NCI-H146 (cell line): ENCODE results near the gene VGF.

ENCODE experiments used
- DNase-seq: peaks from one replicate; lab custom pipeline; 2025; lab: John Stamatoyannopoulos, UW

VGF gene

DNA sequence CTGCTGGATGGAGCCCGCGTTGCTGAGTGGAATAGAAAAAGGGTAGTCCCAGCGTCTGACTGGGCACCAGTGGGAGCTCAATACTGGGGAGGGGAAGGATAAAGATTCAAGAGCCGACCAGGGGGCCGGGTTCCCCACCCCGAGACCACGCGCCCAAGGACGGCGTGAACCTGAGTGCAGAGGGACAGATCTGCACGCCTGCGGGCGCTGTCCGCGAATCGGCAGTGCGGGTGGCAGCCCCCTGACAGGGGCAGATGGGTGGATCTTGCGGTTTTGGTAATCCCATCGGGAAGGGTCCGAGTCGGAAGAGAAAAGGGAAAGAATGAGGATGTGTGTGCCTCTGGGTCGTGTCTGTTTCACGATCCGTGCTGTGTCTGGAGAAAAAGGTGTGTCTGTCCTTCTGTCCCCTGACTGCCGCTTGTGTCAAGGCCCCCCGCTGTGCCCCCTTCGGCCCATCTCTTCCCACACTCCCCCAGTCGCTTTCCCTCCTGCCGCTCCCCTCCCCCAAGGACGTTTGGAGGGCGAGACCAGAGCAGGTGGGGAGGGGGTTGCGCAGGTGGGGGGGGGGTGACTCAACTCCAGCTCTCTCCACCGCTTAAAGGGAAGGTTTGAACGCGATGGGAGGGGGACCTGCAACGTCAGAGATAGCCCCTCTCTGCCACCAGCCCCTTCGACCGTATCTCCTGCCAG, 734 bp upstream of the VGF start:
- peak; percentile 49 for DNase-seq

- DNase-seq: peak; percentile 73
These were observed 1.1 kb downstream of the VGF start for GRCh38 chr7:101164071-101164840.

DNA sequence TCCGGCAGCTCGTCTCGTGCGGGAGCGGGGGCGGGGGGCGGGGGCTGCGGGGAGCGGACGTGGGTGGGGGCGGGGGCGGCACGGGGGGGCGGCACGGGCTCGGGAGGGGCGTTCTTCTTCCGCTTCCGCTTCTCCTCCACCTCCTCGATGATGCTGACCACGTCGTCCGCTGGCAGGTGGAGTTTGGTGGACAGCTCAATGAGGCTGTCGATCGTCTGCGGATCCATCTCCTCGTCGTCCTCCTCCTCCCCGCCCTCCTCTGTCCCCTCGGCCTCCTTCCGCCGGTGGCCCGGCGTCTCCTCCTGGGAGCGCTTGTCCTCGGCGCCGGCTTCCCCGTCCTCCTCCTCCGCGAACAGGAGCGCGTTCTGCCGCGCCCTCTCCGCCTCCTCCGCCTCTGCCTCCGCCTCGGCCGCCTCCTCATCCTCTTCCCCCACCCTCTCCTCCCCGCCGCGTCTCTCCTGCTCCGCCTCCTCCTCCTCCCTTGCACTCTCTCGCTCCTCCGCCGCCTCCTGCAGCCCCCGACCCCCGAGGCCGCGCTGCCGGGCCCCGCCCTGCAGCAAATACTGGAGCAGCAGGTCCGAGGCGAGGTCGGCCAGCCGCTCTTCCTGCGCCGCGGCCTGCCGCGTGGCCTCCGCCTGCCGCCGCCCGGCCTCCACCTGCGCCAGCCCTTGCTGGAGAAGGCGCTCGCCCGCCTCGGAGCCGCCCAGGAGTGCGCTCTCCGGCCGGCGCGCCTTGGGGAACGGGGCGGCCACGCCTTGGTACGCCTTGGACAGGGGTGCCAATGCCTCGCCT, 1.9 kb downstream of the VGF start:
- DNase-seq: peak; percentile 91

GRCh38 chr7:101162551-101163278, 2.7 kb downstream of the VGF start:
- DNase-seq: peak; percentile 89

DNA sequence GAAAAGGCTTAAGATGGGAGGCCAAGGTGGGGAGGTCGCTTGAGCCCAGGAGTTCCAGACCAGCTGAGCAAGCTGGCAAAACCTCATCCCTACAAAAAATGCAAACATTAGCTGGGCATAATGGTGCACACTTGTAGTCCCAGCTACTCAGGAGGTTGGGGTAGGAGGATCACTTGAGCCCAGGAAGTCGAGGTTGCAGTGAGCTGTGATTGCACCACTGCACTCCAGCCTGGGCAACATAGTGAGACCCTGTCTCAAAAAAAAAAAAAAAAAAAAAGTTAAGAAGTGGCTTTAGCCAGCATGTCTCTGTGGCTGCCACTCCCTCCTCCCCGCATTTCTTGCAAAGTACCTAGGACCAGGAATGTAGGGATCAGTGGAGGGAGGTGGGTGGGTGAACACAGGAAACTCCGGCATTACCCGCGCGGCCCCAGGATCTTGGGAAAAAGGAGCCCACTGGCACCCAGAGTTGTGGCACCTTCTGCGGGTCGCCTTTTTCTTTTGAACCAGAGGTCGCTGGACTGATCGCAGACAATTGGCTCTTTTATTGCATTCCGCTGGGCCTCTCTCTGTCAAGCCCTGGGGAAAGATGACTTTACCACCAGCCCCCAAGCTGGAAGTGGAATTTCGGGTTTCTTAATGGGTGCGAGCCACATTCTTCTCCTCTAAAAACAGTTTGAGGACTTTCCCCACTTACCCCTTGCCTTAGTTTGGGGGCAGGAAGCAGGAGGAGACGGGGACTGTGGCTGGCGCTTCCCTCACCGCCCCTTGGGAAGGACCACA, 3.5 kb downstream of the VGF start:
- no peak for DNase-seq

DNA sequence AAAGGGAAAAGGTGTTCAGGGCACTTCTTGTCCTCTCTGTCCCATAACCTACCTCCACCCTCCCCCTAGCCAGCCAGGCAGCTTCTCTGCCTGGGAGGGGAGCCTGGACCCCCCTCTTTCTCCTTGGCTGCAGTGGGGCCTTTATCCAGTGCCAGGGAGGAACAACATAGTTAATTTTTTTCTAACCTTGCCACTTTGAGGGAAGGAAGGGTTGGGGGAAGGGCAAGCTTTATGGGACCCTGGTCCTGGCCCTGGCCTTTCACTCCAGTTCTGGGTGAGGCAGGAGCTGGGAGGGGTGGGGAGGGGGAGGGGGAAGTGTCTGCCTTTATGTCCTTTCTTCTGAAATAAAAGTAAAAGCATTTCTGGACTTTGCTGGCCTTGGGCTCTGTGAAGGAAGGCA, 4.5 kb downstream of the VGF start:
- no peak for DNase-seq

GRCh38 chr7:101159696-101160674, 5.4 kb downstream of the VGF start:
- no peak for DNase-seq

DNA sequence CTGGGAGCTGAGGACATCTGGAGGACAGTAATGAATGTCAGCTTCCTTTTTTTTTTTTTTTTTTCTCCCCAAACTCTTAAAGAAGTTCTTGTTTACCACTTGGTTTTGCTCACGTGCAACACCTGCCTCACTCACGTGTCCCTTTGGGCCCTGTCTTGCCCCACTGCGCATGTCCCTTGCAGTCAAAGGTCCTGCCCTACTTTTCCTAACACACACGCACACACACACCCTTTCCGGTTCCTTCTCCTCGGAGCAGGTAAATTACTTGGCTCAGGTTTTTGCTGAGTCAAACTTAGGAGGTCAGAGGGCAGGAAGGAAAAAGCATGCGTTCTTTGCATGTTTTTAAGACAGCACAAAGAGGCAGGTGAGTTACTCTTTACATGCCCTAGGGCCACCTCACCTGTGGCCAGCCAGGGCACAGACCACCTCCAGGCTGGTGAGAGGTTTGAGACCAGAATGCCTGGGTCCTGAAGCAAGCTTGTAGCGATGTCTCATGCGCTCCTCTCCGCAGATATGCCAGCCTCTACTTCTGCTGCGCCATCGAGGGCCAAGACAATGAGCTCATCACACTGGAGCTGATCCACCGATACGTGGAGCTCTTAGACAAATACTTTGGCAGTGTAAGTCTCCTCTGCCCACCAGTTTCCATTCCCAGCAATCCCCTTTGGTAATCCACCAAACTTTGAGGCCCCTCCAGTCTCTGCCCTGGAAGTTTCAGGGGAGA, 8.3 kb downstream of the VGF start:
- no peak for DNase-seq

DNA sequence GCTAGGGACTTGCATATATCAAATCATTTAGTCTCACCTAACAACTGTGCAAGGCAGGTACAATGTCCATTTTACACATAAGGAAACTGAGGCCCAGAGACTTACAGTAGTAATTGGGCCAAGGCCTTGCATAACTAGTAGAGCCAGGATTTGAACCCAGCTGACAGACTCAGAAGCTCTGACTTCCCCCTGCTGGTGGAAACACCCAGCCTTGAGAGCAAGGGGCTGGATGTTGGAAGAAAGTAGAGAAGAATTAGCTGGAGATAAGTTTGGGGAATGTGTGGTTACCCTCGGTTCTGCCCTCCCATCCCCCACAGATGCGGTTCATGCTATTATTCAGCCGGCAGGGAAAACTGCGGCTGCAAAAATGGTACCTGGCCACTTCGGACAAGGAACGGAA, 9.1 kb downstream of the VGF start:
- no peak for DNase-seq

DNA sequence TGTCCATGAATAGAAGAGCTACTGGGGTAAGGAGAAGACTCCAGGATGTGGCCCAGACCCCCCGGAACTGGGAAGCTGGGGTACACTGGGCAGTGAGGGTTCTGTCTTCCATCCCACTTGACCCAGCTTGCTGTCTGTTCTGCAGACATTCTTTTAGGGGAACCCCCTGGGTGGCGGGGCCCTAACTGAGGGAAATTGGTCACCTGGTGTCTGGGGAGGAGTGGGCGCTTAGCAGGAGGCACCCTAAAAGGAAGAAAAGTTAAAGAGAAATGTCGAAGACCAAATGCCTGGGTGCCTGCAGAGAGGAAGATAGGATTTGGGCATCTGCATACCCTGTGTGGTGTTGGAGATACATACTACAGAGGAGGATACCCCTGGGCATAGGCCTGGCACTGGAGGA, 10.1 kb downstream of the VGF start:
- no peak for DNase-seq

- peak; percentile 35 for DNase-seq
These were observed 10.7 kb downstream of the VGF start for GRCh38 chr7:101154693-101155102.

DNA sequence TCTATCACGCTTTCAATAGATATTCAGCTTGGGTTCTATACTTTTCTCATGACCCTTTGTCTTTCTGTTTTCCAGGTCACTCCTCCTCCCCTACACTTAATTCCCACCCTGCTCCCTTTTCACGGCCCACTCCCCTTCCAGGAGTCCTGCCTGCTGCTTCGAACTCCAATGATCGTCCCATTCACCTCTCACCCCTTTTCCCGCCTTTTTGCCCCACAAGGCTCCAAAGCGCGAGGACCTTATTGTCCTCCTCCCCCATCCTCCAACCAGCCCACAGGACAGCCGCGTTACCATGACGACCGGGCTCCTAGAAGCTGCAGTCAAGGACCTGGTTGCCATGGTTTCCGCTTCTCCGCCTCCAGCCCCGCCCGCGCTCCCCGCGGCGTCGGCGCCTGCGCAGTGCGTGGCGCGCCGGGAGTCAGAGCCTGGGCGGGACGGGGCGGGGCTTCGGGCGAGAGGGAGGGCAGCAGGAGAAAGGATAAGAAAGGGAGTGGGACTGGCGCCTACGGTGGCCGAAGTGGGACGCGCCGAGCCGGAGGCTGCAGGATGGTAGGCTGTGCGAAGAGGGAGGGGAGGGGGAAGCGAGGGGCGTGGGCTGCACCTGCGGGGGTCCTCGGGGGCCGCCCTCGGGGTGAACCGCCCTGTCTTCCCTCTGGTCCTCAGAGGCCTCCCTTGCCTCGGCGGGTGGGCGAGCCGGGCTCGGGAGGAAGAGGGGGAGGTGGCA, 11.2 kb downstream of the VGF start, which contains the start of gene AP1S1:
Gene AP1S1, plus strand, starts transcription at position 508 of the 724 bp plus-strand sequence. Its CDS starts 39 bp downstream, at position 547.
- peak; percentile 98 for DNase-seq

GRCh38 chr7:101151908-101152651, 13.3 kb downstream of the VGF start:
- DNase-seq: no peak

DNA sequence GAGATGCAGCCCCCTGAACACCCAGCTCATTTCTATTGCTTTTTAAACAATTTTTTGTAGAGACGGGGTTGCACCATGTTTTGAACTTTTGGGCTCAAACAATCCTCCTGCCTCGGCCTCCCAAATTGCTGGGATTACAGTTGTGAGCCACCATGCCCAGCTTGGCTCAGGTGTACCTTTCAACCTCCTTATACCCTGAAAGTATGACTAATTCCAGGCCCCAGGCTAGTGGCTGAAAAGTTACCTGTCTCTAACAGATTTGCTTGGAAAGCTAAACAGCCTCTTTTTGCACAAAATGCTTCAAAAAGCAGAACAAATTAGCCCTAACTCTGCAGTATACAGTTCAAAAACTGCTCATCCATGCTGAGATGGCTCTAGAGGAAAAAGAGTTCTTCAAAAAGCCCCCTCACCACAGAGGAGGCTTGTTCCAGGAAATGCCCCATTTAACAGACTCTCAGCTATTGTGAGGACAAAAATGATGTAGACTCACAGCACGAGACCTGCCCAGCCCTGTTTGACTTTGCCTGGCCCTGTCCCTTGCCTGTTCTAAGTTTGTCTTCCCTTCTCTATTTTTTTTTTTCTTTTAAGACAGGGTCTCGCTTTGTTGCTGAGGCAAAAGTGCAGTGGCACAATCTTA, 24.5 kb downstream of the VGF start:
- DNase-seq: no peak

DNA sequence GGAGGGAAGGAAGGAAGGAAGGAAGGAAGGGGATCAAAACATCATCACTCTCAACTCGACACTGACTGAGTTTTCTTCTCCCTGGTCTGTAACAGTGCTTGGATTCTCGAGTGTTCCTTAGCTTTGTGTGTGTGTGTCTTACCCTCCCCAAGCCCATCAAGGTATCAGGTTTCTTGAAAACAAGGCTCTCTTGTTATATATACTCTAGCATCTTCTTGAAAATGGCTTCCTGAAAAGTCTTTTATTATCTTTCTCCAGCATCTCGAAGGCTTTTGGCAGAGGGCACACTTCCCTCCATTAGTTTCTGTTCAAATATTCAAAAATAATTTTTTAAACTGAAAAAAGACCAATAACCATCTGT, 25.1 kb downstream of the VGF start:
- DNase-seq: no peak

GRCh38 chr7:101138213-101138870, 27.0 kb downstream of the VGF start:
- DNase-seq: peak; percentile 71

DNA sequence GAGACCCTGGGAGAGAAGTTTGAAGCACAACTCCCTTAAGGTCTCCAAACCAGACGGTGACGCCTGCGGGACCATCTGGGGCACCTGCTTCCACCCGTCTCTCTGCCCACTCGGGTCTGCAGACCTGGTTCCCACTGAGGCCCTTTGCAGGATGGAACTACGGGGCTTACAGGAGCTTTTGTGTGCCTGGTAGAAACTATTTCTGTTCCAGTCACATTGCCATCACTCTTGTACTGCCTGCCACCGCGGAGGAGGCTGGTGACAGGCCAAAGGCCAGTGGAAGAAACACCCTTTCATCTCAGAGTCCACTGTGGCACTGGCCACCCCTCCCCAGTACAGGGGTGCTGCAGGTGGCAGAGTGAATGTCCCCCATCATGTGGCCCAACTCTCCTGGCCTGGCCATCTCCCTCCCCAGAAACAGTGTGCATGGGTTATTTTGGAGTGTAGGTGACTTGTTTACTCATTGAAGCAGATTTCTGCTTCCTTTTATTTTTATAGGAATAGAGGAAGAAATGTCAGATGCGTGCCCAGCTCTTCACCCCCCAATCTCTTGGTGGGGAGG, 27.6 kb downstream of the VGF start:
- no peak for DNase-seq
